Endothelial cell of umbilical vein (primary cell): ENCODE data around the gene ERLIN1. TPM values are rescaled to one million over a fixed set of nuclear protein-coding genes. Genes with fewer than 3 reads are reported as not detected.

Experiments
- BruUV-seq: library from RNA; stranded (reverse); fragments of 400-500 nt; replicated peaks from 2 replicates; lab custom pipeline; 2021; lab: Mats Ljungman, UMichigan
- CTCF ChIA-PET: fragments of 300-600, 350-600 bp; sonication (Branson Sonifier 250); formaldehyde crosslinking; loops from one replicate; lab custom pipeline; 2021; ENCODE audit warnings: antibody characterized with exemption, inconsistent platforms; lab: Charles Lee
- POLR2A ChIA-PET: fragments of 300-600, 350-600 bp; sonication (Branson Sonifier 250); formaldehyde crosslinking; loops from one replicate; lab custom pipeline; 2021; ENCODE audit warnings: antibody characterized with exemption, inconsistent platforms; lab: Charles Lee
- DNase-seq: peaks from one replicate; pipeline ENCODE4 v3.0.0-alpha.2; 2011; ENCODE audit warnings: low read depth, low spot score
- FAIRE-seq: peaks from 2 replicates; lab custom pipeline; 2011; peaks lifted over from hg19 to GRCh38; lab: Jason Lieb, UNC
- H2AFZ ChIP-seq: 2 replicates; pipeline ENCODE4 v1.6.0; 2012; ENCODE audit warnings: low read depth, low read length, control low read depth, inconsistent platforms
- H3K27ac ChIP-seq: 2 replicates; pipeline ENCODE4 v1.5.1; 2011; ENCODE audit warnings: low read depth, mild to moderate bottlenecking, control low read depth, low read length, moderate library complexity; ENCODE audit not compliant: insufficient read depth
- H3K27me3 ChIP-seq, 2 experiments: 2 replicates each; pipeline versions ENCODE4 v1.6.0 to v1.6.1; 2011; ENCODE audit warnings: low read length in 2 of 2, mixed read lengths in 1 of 2; ENCODE audit not compliant: control insufficient read depth in 2 of 2, insufficient read depth in 2 of 2
- H3K36me3 ChIP-seq, 2 experiments: 2 replicates in 1 of 2; 3 replicates in 1 of 2; pipeline ENCODE4 v1.5.1; 2011; ENCODE audit warnings: low read length in 2 of 2, mild to moderate bottlenecking in 1 of 2, moderate library complexity in 1 of 2; ENCODE audit not compliant: control insufficient read depth in 2 of 2, insufficient read depth in 2 of 2; ENCODE audit errors: extremely low read depth in 1 of 2
- H3K4me1 ChIP-seq: 3 replicates; pipeline ENCODE4 v1.5.1; 2011; ENCODE audit warnings: mild to moderate bottlenecking, low read length; ENCODE audit not compliant: control insufficient read depth, insufficient read depth; ENCODE audit errors: extremely low read depth
- H3K4me2 ChIP-seq: 2 replicates; pipeline ENCODE4 v1.6.1; 2011; ENCODE audit warnings: low read length, control low read depth, mixed read lengths; ENCODE audit not compliant: insufficient read depth
- H3K4me3 ChIP-seq, 3 experiments: fragments of 200-600 bp in 1 of 3; sonication (generic), shearing (Covaris generic) in 1 of 3; replicated peaks in 1 of 3; 2 replicates each; pipeline ENCODE4 v1.5.1; 2011 to 2016; ENCODE audit warnings: control low read depth in 3 of 3, low read length in 3 of 3, mild to moderate bottlenecking in 2 of 3, inconsistent platforms in 1 of 3, low read depth in 1 of 3, moderate library complexity in 1 of 3; ENCODE audit not compliant: insufficient read depth in 1 of 3
- H3K79me2 ChIP-seq: 2 replicates; pipeline ENCODE4 v1.6.0; 2012; ENCODE audit warnings: low read length, inconsistent platforms; ENCODE audit not compliant: control insufficient read depth, insufficient read depth
- H3K9ac ChIP-seq: replicated peaks from 2 replicates; pipeline ENCODE3; 2011; ENCODE audit warnings: low read length, control low read depth; ENCODE audit not compliant: insufficient read depth; ENCODE audit errors: extremely low read depth
- H3K9me1 ChIP-seq: replicated peaks from 3 replicates; pipeline ENCODE4 v1.6.0; 2011; ENCODE audit warnings: mild to moderate bottlenecking, low read length; ENCODE audit not compliant: control insufficient read depth, insufficient read depth; ENCODE audit errors: extremely low read depth
- H3K9me3 ChIP-seq: replicated peaks from 2 replicates; pipeline ENCODE4 v1.5.1; 2012; ENCODE audit warnings: low read length, inconsistent platforms; ENCODE audit not compliant: control insufficient read depth, insufficient read depth
- H4K20me1 ChIP-seq: replicated peaks from 2 replicates; pipeline ENCODE3; 2011; ENCODE audit warnings: mild to moderate bottlenecking, low read length; ENCODE audit not compliant: control insufficient read depth, insufficient read depth; ENCODE audit errors: extremely low read depth
- EZH2 ChIP-seq: IDR thresholded peaks from 2 replicates; pipeline ENCODE4 v1.6.1; 2012; ENCODE audit warnings: borderline replicate concordance, low read depth, mild to moderate bottlenecking, moderate library complexity, low read length, inconsistent platforms; ENCODE audit not compliant: severe bottlenecking
- FOS ChIP-seq: IDR thresholded peaks from 2 replicates; pipeline ENCODE4 v1.6.1; 2011; ENCODE audit warnings: mild to moderate bottlenecking, low read length, moderate library complexity, borderline replicate concordance; ENCODE audit not compliant: insufficient read depth
- GATA2 ChIP-seq: IDR thresholded peaks from 2 replicates; pipeline ENCODE4 v1.7.0; 2011; ENCODE audit warnings: low read depth, mild to moderate bottlenecking, moderate library complexity, mixed read lengths, low read length; ENCODE audit not compliant: insufficient read length, insufficient read depth
- JUN ChIP-seq: IDR thresholded peaks from 2 replicates; pipeline ENCODE4 v1.6.1; 2011; ENCODE audit warnings: borderline replicate concordance, low read depth; ENCODE audit not compliant: insufficient read length, insufficient read depth
- MAX ChIP-seq: IDR thresholded peaks from 2 replicates; pipeline ENCODE4 v1.6.1; 2011; ENCODE audit not compliant: insufficient read depth, insufficient read length
- MYC ChIP-seq: IDR thresholded peaks from one replicate; pipeline ENCODE4 v1.6.1; 2011; ENCODE audit warnings: mild to moderate bottlenecking, low read depth, low read length
- POLR2A ChIP-seq: IDR thresholded peaks from 2 replicates; pipeline ENCODE4 v1.6.1; 2012; ENCODE audit warnings: low read depth, mild to moderate bottlenecking, control low read depth, low read length
- POLR2AphosphoS5 ChIP-seq: IDR thresholded peaks from 2 replicates; pipeline ENCODE4 v1.6.1; 2012; ENCODE audit warnings: low read depth, mild to moderate bottlenecking, control low read depth, low read length, moderate library complexity; ENCODE audit not compliant: insufficient read depth
- dilution Hi-C: fragments of 300-500 bp; cut with MboI; formaldehyde crosslinking; loops from one replicate; pipeline ENCODE4 v1.15.0; 2019; ENCODE audit warnings: low sequenced_read_pairs; ENCODE audit not compliant: extremely low pct_ligation_motif_present
- intact Hi-C: fragments of 100-400 bp; cut with micrococcal nuclease; formaldehyde crosslinking; loops from one replicate; pipeline ENCODE4 v1.10.0; 2022
- polyA plus RNA-seq, 4 experiments: library from polyadenylated mRNA; depleted of rRNA in 3 of 4; stranded (reverse) in 3 of 4; unstranded in 1 of 4; fragments of >200 nt; gene quantifications; 2 replicates each; pipeline versions ENCODE4 v1.2.1 to v1.2.3, GENCODE V29; 2011 to 2012; ENCODE audit warnings: missing spikeins in 1 of 4
- total RNA-seq: library from RNA; stranded (reverse); gene quantifications from 2 replicates; pipeline ENCODE4 v1.2.3, GENCODE V29; 2021
- TF ChIP-seq, protein P1 (sequence below), 2 donors: IDR thresholded peaks; 1 replicate in 1 of 2; 2 replicates in 1 of 2; pipeline ENCODE4 v1.5.1; 2011; ENCODE audit warnings: low read length in 2 of 2, mild to moderate bottlenecking in 2 of 2, moderate library complexity in 2 of 2, control low read depth in 1 of 2, inconsistent platforms in 1 of 2, low read depth in 1 of 2; ENCODE audit not compliant: insufficient read depth in 1 of 2; ENCODE audit errors: extremely low read depth in 1 of 2

The ERLIN1 gene
- total and polyA plus RNA-seq, 2 donors (not counting 3 experiments of a cell fraction or from before 2014, with no cell fraction given), result 30.7 to 51.0 TPM

GRCh38 chr10:100232101-100232500 lies 46.3 kb upstream of the ERLIN1 start:
- BruUV-seq, result no TSS peak
- FAIRE-seq, result no peak
- H3K27ac ChIP-seq, result no peak overlapping the region
- intact Hi-C loops, result no loop called here
- no peaks in the 10 kb centered on the region for H3K27me3 ChIP-seq
- no peak overlapping the region for H3K4me3 ChIP-seq
- POLR2A ChIA-PET, result interaction anchor here (0.6 kb wide), 1 partner anchor 67 kb away, joined by 5 read pairs; no protein-coding TSS in a partner anchor
- H3K4me2 ChIP-seq, result no peak overlapping the region
- peaks cover 4 to 16% of the 10 kb centered on the region in 2 experiments for H3K36me3 ChIP-seq
- H3K9me1 ChIP-seq, result no peaks in the 10 kb centered on the region
- CTCF ChIA-PET, result interaction anchor here (1.2 kb wide), 1 partner anchor 8 kb away, joined by 3 read pairs; no protein-coding TSS in a partner anchor
- DNase-seq, result no peak
- no peaks in the 10 kb centered on the region for H4K20me1 ChIP-seq
- peaks cover 20% of the 10 kb centered on the region for H3K79me2 ChIP-seq
- no peaks in the 10 kb centered on the region for H3K9me3 ChIP-seq
- dilution Hi-C loops, result no loop called here
- H2AFZ ChIP-seq, result no peak overlapping the region
- H3K4me1 ChIP-seq, result peaks cover 2% of the 10 kb centered on the region
- no peak overlapping the region for H3K9ac ChIP-seq
- TF ChIP-seq POLR2A (no peak), POLR2AphosphoS5 (no peak), MAX (no peak), MYC (no peak), GATA2 (no peak), JUN (no peak), FOS (no peak), EZH2 (no peak)
- TF ChIP-seq, protein P1, sequence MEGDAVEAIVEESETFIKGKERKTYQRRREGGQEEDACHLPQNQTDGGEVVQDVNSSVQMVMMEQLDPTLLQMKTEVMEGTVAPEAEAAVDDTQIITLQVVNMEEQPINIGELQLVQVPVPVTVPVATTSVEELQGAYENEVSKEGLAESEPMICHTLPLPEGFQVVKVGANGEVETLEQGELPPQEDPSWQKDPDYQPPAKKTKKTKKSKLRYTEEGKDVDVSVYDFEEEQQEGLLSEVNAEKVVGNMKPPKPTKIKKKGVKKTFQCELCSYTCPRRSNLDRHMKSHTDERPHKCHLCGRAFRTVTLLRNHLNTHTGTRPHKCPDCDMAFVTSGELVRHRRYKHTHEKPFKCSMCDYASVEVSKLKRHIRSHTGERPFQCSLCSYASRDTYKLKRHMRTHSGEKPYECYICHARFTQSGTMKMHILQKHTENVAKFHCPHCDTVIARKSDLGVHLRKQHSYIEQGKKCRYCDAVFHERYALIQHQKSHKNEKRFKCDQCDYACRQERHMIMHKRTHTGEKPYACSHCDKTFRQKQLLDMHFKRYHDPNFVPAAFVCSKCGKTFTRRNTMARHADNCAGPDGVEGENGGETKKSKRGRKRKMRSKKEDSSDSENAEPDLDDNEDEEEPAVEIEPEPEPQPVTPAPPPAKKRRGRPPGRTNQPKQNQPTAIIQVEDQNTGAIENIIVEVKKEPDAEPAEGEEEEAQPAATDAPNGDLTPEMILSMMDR (IDR thresholded peaks at IDR 0.05; ENCODE audit: extremely low read depth in 1 of 2, insufficient read depth in 1 of 2, low read depth in 1 of 2, low read length in 2 of 2), result no peak
